Fibroblast of lung (primary cell): ENCODE measurements around the gene TAS2R13. TPM values are rescaled to one million over a fixed set of nuclear protein-coding genes. Genes with fewer than 3 reads are reported as not detected.

Source experiments
- DNase-seq, 2 donors: peaks; one replicate each; pipeline versions ENCODE4 v3.0.0 to v3.0.0-alpha.2; 2010; ENCODE audit warnings: low read depth in 2 of 2
- H2AFZ ChIP-seq: 2 replicates; pipeline ENCODE4 v1.5.1; 2012; ENCODE audit warnings: low read length, control low read depth, inconsistent platforms
- H3K27ac ChIP-seq: 2 replicates; pipeline ENCODE4 v1.5.1; 2011; ENCODE audit warnings: low read length, control low read depth; ENCODE audit not compliant: insufficient read depth
- H3K27me3 ChIP-seq: 2 replicates; pipeline ENCODE4 v1.5.1; 2011; ENCODE audit warnings: mild to moderate bottlenecking, low read length; ENCODE audit not compliant: control insufficient read depth, insufficient read depth
- H3K36me3 ChIP-seq: 2 replicates; pipeline ENCODE4 v1.5.1; 2011; ENCODE audit warnings: low read length; ENCODE audit not compliant: control insufficient read depth, insufficient read depth
- H3K4me1 ChIP-seq: 2 replicates; pipeline ENCODE4 v1.5.1; 2011; ENCODE audit warnings: low read length; ENCODE audit not compliant: control insufficient read depth, insufficient read depth; ENCODE audit errors: extremely low read depth
- H3K4me2 ChIP-seq: 2 replicates; pipeline ENCODE4 v1.5.1; 2011; ENCODE audit warnings: low read length, control low read depth; ENCODE audit not compliant: insufficient read depth; ENCODE audit errors: extremely low read depth
- H3K4me3 ChIP-seq, 4 experiments: fragments of 200-600 bp in 1 of 4; sonication (generic) in 1 of 4; replicated peaks in 1 of 4; 2 replicates each; pipeline ENCODE4 v1.5.1; 2011 to 2016; ENCODE audit warnings: low read length in 4 of 4, low read depth in 3 of 4, mild to moderate bottlenecking in 3 of 4, control low read depth in 2 of 4, inconsistent platforms in 1 of 4, mixed read lengths in 1 of 4; ENCODE audit not compliant: insufficient read depth in 1 of 4; ENCODE audit errors: control extremely low read depth in 1 of 4
- H3K79me2 ChIP-seq: 2 replicates; pipeline ENCODE4 v1.5.1; 2012; ENCODE audit warnings: mild to moderate bottlenecking, low read length, inconsistent platforms; ENCODE audit not compliant: control insufficient read depth, insufficient read depth
- H3K9ac ChIP-seq: 2 replicates; pipeline ENCODE4 v1.5.1; 2011; ENCODE audit warnings: mild to moderate bottlenecking, low read length, control low read depth; ENCODE audit not compliant: insufficient read depth
- H3K9me3 ChIP-seq: 2 replicates; pipeline ENCODE4 v1.5.1; 2012; ENCODE audit warnings: low read depth, low read length; ENCODE audit not compliant: control insufficient read depth, insufficient read depth
- H4K20me1 ChIP-seq: 2 replicates; pipeline ENCODE4 v1.5.1; 2011; ENCODE audit warnings: low read length; ENCODE audit not compliant: control insufficient read depth, insufficient read depth; ENCODE audit errors: extremely low read depth
- CTCF ChIP-seq, 2 donors: IDR thresholded peaks in 1 of 2; conservative IDR thresholded peaks in 1 of 2; 1 replicate in 1 of 2; 2 replicates in 1 of 2; pipeline ENCODE4 v1.5.1; 2011 to 2012; ENCODE audit warnings: low read length in 2 of 2, control low read depth in 1 of 2, inconsistent platforms in 1 of 2, low read depth in 1 of 2, mild to moderate bottlenecking in 1 of 2
- EZH2 ChIP-seq: IDR thresholded peaks from 2 replicates; pipeline ENCODE4 v1.5.1; 2012; ENCODE audit warnings: low read length, control low read depth, mild to moderate bottlenecking; ENCODE audit errors: missing control alignments
- polyA plus RNA-seq, 2 donors: library from polyadenylated mRNA; depleted of rRNA in 1 of 2; stranded (reverse) in 1 of 2; unstranded in 1 of 2; fragments of >200 nt; gene quantifications; 2 replicates each; pipeline ENCODE4 v1.2.1, GENCODE V29; 2011 to 2012; ENCODE audit warnings: missing spikeins in 1 of 2
- total RNA-seq: library from RNA; depleted of rRNA; stranded (reverse); fragments of >200 nt; gene quantifications from 2 replicates; pipeline ENCODE4 v1.2.1, GENCODE V29; 2014

TAS2R13 gene
- total and polyA plus RNA-seq, 2 donors (not counting 1 experiment from before 2014, with no cell fraction given), result 1.7 TPM; not detected in 1

- H3K4me2 ChIP-seq, result no peak overlapping the region
- no peaks in the 10 kb centered on the region for H3K9me3 ChIP-seq
- H3K4me3 ChIP-seq, result no peak overlapping the region
- no peak overlapping the region for H2AFZ ChIP-seq
- H4K20me1 ChIP-seq, result no peaks in the 10 kb centered on the region
- no peaks in the 10 kb centered on the region for H3K4me1 ChIP-seq
- DNase-seq, result no peak
- no peak for TF ChIP-seq CTCF (conservative IDR thresholded peaks at IDR 0.05 in 1 of 2, IDR thresholded peaks at IDR 0.05 in 1 of 2; ENCODE audit: low read depth in 1 of 2, low read length in 2 of 2)
- no peak for TF ChIP-seq EZH2
- no peaks in the 10 kb centered on the region for H3K79me2 ChIP-seq
- H3K27me3 ChIP-seq, result no peaks in the 10 kb centered on the region
- no peak overlapping the region for H3K27ac ChIP-seq
- no peak overlapping the region for H3K9ac ChIP-seq
- H3K36me3 ChIP-seq, result no peaks in the 10 kb centered on the region
Observed at GRCh38 chr12:10863512-10864218, 45.7 kb downstream of the TAS2R13 start.

GRCh38 chr12:10861366-10861765 lies 48.0 kb downstream of the TAS2R13 start:
- DNase-seq, result peak; percentile 6 to 20
- Histone ChIP-seq H2AFZ (no peak overlapping the region), H3K4me1 (no peaks in the 10 kb centered on the region), H3K27ac (no peak overlapping the region), H3K4me2 (no peak overlapping the region), H3K9ac (no peak overlapping the region), H4K20me1 (no peaks in the 10 kb centered on the region), H3K79me2 (no peaks in the 10 kb centered on the region), H3K36me3 (no peaks in the 10 kb centered on the region), H3K27me3 (no peaks in the 10 kb centered on the region), H3K4me3 (no peak overlapping the region), H3K9me3 (no peaks in the 10 kb centered on the region)
- TF ChIP-seq EZH2 (no peak), CTCF (conservative IDR thresholded peaks at IDR 0.05 in 1 of 2, IDR thresholded peaks at IDR 0.05 in 1 of 2; ENCODE audit: low read depth in 1 of 2, low read length in 2 of 2) (no peak)

Other genes with a start within 250 kb of the TAS2R13 start
- gene STYK1, start 235.5 kb downstream of the TAS2R13 start, total RNA-seq, result under 0.01 TPM in 1 of 2 replicates, not detected in the other
- gene STYK1, start 235.5 kb downstream of the TAS2R13 start, polyA plus RNA-seq, result 0.41 TPM in 1 of 2 replicates, not detected in the other
- gene YBX3, start 186.2 kb downstream of the TAS2R13 start, total RNA-seq, result 97.8 and 109 TPM in 2 replicates
- 150 and 172 TPM in 2 replicates for gene YBX3, start 186.2 kb downstream of the TAS2R13 start, polyA plus RNA-seq
- not detected in 2 replicates for gene TAS2R7, start 106.9 kb downstream of the TAS2R13 start, total RNA-seq
- gene TAS2R7, start 106.9 kb downstream of the TAS2R13 start, polyA plus RNA-seq, result not detected in 2 replicates
- under 0.01 TPM in 1 of 2 replicates, not detected in the other for gene TAS2R8, start 102.3 kb downstream of the TAS2R13 start, total RNA-seq
- not detected in 2 replicates for gene TAS2R8, start 102.3 kb downstream of the TAS2R13 start, polyA plus RNA-seq
- 0.17 TPM in 1 of 2 replicates, not detected in the other for gene TAS2R9, start 99.4 kb downstream of the TAS2R13 start, total RNA-seq
- not detected in 2 replicates for gene TAS2R9, start 99.4 kb downstream of the TAS2R13 start, polyA plus RNA-seq
- 0.50 and 0.51 TPM in 2 replicates for gene TAS2R10, start 83.2 kb downstream of the TAS2R13 start, total RNA-seq
- gene TAS2R10, start 83.2 kb downstream of the TAS2R13 start, polyA plus RNA-seq, result 0.06 and 0.10 TPM in 2 replicates
- gene PRR4, start 60.1 kb downstream of the TAS2R13 start, total RNA-seq, result 0.66 and 0.77 TPM in 2 replicates
- gene PRR4, start 60.1 kb downstream of the TAS2R13 start, polyA plus RNA-seq, result 0.93 and 1.7 TPM in 2 replicates
- gene PRH1, start 25.3 kb downstream of the TAS2R13 start, total RNA-seq, result 8.7 and 19.2 TPM in 2 replicates
- 1.2 and 1.6 TPM in 2 replicates for gene PRH1, start 25.3 kb downstream of the TAS2R13 start, polyA plus RNA-seq
- not detected in 2 replicates for gene PRH2, start 19.7 kb upstream of the TAS2R13 start, total RNA-seq
- gene PRH2, start 19.7 kb upstream of the TAS2R13 start, polyA plus RNA-seq, result 0.14 TPM in 1 of 2 replicates, not detected in the other
- 2.1 and 2.6 TPM in 2 replicates for gene TAS2R14, start 29.7 kb upstream of the TAS2R13 start, total RNA-seq
- gene TAS2R14, start 29.7 kb upstream of the TAS2R13 start, polyA plus RNA-seq, result 1.3 and 2.0 TPM in 2 replicates
- gene TAS2R50, start 77.3 kb upstream of the TAS2R13 start, total RNA-seq, result 1.3 and 2.3 TPM in 2 replicates
- not detected in 2 replicates for gene TAS2R50, start 77.3 kb upstream of the TAS2R13 start, polyA plus RNA-seq
- 2.1 and 3.3 TPM in 2 replicates for gene TAS2R20, start 88.7 kb upstream of the TAS2R13 start, total RNA-seq
- gene TAS2R20, start 88.7 kb upstream of the TAS2R13 start, polyA plus RNA-seq, result 0.06 and 0.22 TPM in 2 replicates
- 3.1 and 5.3 TPM in 2 replicates for gene TAS2R19, start 113.1 kb upstream of the TAS2R13 start, total RNA-seq
- gene TAS2R19, start 113.1 kb upstream of the TAS2R13 start, polyA plus RNA-seq, result 0.10 and 0.49 TPM in 2 replicates
- 2.6 and 3.6 TPM in 2 replicates for gene TAS2R31, start 121.8 kb upstream of the TAS2R13 start, total RNA-seq
- gene TAS2R31, start 121.8 kb upstream of the TAS2R13 start, polyA plus RNA-seq, result 0.15 and 0.73 TPM in 2 replicates
- gene TAS2R46, start 152.7 kb upstream of the TAS2R13 start, total RNA-seq, result 1.5 and 2.0 TPM in 2 replicates
- gene TAS2R46, start 152.7 kb upstream of the TAS2R13 start, polyA plus RNA-seq, result not detected in 2 replicates
- gene TAS2R43, start 182.8 kb upstream of the TAS2R13 start, total RNA-seq, result 0.99 and 1.0 TPM in 2 replicates
- gene TAS2R43, start 182.8 kb upstream of the TAS2R13 start, polyA plus RNA-seq, result not detected in 2 replicates
- 2.6 and 4.0 TPM in 2 replicates for gene TAS2R30, start 225.1 kb upstream of the TAS2R13 start, total RNA-seq
- 0.08 TPM in 1 of 2 replicates, not detected in the other for gene TAS2R30, start 225.1 kb upstream of the TAS2R13 start, polyA plus RNA-seq